IPS-18c (cell line): Measurements from ENCODE around the gene EFTUD2.

Experiments used
- H3K4me3 ChIP-seq: 2 replicates; pipeline ENCODE4 v1.7.0; 2013; ENCODE audit warnings: low read depth, mild to moderate bottlenecking, low read length, moderate library complexity; ENCODE audit not compliant: insufficient read depth
- H3K9me3 ChIP-seq: one replicate; pipeline ENCODE4 v1.6.1; 2013; ENCODE audit warnings: mild to moderate bottlenecking, low read length, moderate library complexity; ENCODE audit not compliant: control insufficient read depth, insufficient read depth

The EFTUD2 gene

DNA sequence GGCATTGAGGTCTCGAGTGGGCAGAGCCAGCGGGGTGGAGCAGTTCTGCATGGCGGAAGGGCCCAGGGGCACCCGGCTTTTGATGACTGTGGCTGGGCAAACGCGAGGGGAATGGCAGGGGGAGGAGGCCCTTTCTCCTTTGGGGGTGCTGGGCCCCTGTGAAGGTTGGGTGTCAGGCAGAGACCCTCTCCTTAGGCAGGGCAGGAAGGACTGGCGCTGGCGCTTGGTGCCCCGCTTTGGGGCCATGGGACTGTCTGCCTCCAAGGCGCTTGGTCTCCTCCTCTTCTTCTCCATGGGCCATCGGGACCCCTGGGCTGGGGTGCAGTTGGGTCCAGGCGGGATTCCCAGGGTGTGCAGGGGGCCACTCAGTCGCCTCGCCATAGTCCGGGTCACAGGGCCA is 28.9 kb upstream of the EFTUD2 start:
- H3K4me3 ChIP-seq, result no peak overlapping the region
- no peaks in the 10 kb centered on the region for H3K9me3 ChIP-seq

GRCh38 chr17:44927696-44928095 is 28.5 kb upstream of the EFTUD2 start:
- Histone ChIP-seq H3K9me3 (peaks cover 2% of the 10 kb centered on the region), H3K4me3 (no peak overlapping the region)

GRCh38 chr17:44926821-44927525 is 27.7 kb upstream of the EFTUD2 start:
- H3K4me3 ChIP-seq, result no peak overlapping the region
- peaks cover 5% of the 10 kb centered on the region for H3K9me3 ChIP-seq

GRCh38 chr17:44925731-44926697 is 26.8 kb upstream of the EFTUD2 start:
- Histone ChIP-seq H3K4me3 (no peak overlapping the region), H3K9me3 (peaks cover 5% of the 10 kb centered on the region)

- no peak overlapping the region for H3K4me3 ChIP-seq
- peaks cover 5% of the 10 kb centered on the region for H3K9me3 ChIP-seq
These were observed 24.9 kb upstream of the EFTUD2 start for GRCh38 chr17:44924107-44924544.

- Histone ChIP-seq H3K9me3 (peaks cover 5% of the 10 kb centered on the region), H3K4me3 (no peak overlapping the region)
These were observed 23.7 kb upstream of the EFTUD2 start for GRCh38 chr17:44922746-44923470.

- Histone ChIP-seq H3K9me3 (peaks cover 5% of the 10 kb centered on the region), H3K4me3 (no peak overlapping the region)
These were observed 22.9 kb upstream of the EFTUD2 start for GRCh38 chr17:44922136-44922535.

DNA sequence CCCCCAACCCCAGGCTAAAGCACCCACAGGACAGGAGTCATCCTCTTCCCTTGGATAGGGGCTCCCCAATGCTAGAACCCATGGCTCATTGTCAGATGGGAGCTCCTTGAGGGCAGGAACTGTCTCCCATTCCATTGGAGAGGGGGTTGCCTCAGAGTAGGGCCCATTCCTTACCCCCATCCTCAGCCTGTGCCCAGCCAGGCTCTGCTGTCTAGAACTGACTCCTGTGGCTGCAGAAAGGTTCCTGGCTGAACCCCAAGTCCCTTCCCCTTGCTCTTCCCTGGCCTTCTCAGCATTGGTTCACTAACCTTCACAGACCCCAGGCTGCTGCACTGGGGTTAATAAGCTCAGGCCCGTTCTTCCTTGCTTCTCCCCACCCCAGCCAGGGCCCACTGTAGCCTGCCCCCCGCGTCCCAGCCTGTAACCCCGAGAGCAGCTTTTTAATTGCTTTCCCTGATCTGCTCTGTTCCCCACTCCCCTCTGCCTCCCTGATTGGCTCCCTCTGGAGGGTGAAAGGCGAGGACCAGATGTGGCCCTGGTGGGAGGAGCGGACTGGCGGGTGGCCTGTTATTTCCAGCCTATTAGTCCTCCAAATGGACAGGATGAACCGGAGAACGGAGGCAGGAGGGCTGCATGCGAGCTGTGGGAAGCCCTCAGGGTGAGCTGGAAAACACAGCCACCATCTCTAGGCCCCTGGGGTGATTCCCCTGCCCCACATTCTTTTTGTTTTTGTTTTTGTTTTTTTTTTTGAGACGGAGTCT is 22.1 kb upstream of the EFTUD2 start:
- H3K9me3 ChIP-seq, result peaks cover 5% of the 10 kb centered on the region

GRCh38 chr17:44920565-44920940 is 21.3 kb upstream of the EFTUD2 start:
- peaks cover 5% of the 10 kb centered on the region for H3K9me3 ChIP-seq
- H3K4me3 ChIP-seq, result no peak overlapping the region

More for the DNA sequence above, 22.1 kb upstream of the EFTUD2 start:
- H3K4me3 ChIP-seq, result no peak overlapping the region

DNA sequence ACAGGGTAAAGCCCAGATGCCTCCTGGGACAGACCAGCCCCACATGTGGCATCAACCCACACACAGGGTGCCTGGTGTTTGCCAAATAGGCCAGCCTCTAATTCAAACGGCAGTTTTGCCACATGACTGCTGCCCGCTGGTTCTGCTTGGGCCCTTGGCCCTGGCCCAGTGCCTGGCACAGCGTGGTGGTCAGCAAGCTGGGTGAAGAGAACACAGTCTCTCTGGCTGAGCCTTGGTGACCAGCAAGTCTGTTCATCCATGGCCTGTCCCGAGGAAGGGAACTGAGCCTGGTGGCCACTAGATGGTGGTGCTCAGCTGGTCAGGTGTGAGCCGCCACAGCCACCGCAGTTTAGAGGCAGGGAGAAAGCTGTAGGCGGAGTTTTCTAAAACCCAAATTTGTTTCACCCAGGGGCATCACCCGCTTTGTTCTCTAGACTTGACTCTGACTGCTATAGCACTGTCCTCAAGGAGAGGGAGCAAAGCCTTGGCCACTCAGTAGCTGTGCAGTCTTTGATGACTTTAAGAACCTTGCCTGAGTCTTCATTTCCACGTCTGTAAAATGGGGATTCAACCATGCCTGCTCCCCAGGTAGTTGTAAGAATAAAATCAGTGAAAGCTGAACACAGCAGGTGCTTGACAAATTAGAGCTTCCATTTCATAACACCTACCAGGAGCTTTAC is 20.8 kb upstream of the EFTUD2 start:
- no peak overlapping the region for H3K4me3 ChIP-seq
- H3K9me3 ChIP-seq, result peaks cover 5% of the 10 kb centered on the region

DNA sequence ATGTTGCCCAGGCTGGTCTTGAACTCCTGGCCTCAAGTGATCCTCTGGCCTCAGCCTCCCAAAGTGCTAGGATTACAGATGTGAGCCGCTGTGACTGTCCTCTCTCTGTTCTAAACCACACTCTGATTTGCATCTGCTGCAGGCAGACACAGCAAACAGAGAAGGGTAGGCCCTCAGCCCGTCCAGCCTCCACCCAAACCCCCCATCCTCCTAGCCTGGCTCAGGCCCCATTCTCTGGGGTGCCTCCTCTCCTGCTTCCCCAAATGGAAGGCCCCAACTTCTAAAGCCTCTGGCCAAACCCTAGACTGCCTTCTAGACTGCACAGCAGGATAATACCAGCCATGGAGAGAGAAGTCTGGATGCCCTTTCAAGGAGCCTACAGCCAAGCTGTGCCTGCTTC is 20.2 kb upstream of the EFTUD2 start:
- Histone ChIP-seq H3K4me3 (no peak overlapping the region), H3K9me3 (peaks cover 5% of the 10 kb centered on the region)

DNA sequence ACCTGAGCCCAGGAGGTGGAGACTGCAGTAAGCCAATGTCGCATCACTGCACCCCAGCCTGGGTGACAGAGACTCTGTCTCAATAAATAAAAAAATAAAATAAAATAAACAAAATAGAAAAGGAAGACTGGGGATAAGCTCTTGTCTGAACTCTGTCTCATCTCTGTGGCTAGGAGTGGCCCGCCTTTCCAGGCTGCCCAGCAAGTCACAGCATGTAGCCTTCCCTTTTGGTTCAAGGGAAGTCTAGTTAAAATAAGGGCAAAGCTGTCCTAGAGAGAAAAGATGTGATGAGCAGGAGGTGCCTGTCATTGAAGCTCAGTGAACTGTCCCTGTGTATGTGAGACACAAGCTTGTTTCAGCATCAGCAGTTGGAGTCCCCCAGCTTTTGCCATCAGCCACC is 18.8 kb upstream of the EFTUD2 start:
- H3K9me3 ChIP-seq, result peaks cover 5% of the 10 kb centered on the region

DNA sequence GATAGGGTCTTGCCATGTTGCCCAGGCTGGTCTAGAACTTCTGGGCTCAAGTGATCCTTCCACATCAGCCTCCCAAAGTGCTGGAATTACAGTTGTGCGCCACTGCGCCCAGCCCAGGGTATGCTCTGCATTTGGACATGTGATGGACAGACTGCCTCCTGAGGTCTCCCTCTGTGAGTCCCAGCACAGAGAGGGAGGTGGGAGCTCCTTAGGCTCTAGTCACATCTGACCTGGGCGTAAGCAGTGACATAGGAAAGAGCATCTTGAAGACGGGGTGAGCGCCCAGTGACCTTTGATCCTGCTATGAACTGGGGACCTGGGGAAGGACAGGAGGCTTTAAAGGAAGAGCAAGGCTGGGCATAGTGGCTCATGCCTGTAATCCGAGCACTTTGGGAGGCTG is 18.2 kb upstream of the EFTUD2 start:
- H3K9me3 ChIP-seq, result peaks cover 1% of the 10 kb centered on the region
- H3K4me3 ChIP-seq, result no peak overlapping the region

More for the DNA sequence above, 18.8 kb upstream of the EFTUD2 start:
- no peak overlapping the region for H3K4me3 ChIP-seq

DNA sequence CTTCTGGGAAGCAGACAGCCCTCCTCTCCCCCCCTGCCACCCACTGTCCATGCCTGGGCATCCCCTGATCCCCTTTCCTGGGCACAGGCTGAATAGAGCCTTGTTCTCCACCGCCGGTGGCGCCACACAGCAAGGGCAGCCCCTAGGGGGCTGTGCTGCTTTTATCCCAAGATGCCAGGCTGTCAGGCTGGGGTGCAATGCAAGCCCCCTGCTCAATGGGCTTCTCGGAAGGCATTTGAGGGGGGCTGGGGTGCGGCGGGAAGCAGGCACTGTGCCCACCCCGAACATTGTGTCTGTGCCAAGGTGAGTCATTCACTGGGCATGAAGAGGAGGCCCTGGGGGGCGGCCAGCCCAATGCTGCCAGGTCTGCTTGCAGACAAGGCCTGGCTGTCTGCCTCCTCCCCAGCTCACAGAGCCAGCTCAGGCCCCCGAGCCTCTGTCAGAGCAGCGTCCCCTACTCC is 17.6 kb upstream of the EFTUD2 start:
- Histone ChIP-seq H3K4me3 (no peak overlapping the region), H3K9me3 (no peaks in the 10 kb centered on the region)

- Histone ChIP-seq H3K9me3 (no peaks in the 10 kb centered on the region), H3K4me3 (no peak overlapping the region)
These were observed 16.9 kb upstream of the EFTUD2 start for GRCh38 chr17:44915862-44916780.
